Measurements from ENCODE around the gene CNPY2. TPM values are rescaled to one million over a fixed set of nuclear protein-coding genes. Genes with fewer than 3 reads are reported as not detected.
"Not testable (repeated sequence)": the region's sequence is repeated elsewhere in the genome, so short reads cannot be mapped to it uniquely, and the experiment has no call there.

CNPY2 gene
- polyA plus RNA-seq, 3 donors: 86.3 to 99.0 (median 95.9) TPM

DNA sequence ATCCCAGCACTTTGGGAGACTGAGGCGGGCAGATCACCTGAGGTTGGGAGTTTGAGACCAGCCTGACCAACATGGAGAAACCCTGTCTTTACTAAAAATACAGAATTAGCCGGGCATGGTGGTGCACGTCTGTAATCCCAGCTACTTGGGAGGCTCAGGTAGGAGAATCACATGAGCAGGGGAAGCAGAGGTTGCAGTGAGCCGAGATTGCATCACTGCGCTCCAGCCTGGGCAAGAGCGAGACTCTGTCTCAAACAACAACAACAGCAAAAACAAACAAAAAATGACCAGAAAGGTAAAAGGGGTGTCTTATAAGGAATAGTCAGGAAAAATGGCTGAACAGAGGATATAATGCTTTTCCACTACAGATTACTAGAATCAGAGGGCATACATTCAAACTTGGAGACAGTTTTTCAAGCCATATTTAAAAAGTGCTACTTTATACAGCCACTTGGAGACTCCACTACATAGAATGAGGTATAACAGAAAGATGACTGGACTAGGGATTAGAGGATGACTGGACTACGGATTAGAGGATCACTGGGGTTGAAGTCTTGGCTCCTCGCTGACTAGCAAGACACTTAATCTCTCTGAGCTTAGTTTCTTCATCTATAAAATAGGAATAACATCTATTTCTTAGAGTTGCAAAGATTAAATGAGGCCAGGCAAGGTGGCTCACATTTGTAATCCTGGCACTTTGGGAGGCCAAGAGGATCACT is 10.8 kb downstream of the CNPY2 start:
- no peak overlapping the region for H3K27ac ChIP-seq (ENCODE audit: low read depth, low read length)
- WGBS, 3 donors: 88 to 92% (median 89%) methylated on average over 8 of the region's 8 CpGs

DNA sequence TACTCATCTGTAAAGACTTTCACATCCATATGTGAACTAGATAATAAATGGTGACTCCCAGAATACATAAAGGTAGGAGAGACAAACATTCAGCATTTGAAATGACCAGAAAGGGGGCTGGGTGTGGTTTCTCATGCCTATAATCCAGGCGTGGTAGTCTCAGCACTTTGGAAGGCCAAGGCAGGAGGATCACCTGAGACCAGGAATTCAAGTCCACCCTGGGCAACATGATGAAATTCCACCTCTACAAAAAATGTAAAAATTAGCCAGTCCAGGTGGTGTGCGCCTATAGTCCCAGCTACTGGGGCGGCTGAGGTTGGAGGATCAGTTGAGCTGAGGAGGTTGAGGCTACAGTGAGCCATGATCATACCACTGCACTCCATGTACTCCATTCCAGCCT is 11.5 kb downstream of the CNPY2 start:
- WGBS, 3 donors: 93 to 94% (median 94%) methylated on average over 3 of the region's 3 CpGs
- no peak overlapping the region for H3K27ac ChIP-seq (ENCODE audit: low read depth, low read length)

DNA sequence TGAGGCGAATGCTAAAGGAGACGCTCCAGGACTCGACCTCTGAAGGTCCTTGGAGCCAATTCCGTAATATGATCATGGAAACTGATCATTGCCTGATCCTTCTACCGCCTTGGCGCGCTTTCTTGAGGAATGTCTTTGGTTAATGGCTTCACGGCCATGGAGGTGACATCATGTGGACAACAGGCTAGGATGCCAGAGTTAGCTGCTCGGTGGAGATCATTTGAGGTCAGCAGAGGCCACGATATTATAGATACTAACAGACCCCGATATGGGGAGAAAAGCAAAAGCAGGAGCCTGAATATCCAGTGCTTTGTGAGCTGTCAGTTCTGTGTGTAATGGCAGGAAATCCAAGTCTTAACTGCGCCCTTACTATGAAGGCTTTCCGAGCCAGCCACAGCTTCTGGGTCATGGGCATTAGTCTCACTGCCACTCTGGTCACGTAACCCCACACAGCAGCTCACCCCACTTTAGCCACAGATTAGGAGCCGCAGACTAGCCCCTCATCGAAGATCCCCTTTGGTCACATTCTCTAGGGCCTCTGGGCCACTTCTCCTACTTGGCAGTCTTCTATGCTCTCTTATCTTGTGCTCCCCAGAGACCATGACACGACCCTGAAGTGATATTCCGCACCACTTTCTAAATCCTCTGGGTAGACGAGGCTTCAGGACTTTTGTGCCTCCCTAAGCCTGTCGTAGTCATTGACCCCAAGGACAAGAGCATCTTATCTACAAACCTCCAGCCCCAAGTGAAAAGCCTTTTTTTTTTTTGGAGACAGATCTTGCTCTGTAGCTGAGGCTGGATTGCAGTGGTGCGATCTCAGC is 14.9 kb downstream of the CNPY2 start:
- WGBS, 3 donors: 33 to 46% (median 34%) methylated on average over 21 of the region's 21 CpGs

DNA sequence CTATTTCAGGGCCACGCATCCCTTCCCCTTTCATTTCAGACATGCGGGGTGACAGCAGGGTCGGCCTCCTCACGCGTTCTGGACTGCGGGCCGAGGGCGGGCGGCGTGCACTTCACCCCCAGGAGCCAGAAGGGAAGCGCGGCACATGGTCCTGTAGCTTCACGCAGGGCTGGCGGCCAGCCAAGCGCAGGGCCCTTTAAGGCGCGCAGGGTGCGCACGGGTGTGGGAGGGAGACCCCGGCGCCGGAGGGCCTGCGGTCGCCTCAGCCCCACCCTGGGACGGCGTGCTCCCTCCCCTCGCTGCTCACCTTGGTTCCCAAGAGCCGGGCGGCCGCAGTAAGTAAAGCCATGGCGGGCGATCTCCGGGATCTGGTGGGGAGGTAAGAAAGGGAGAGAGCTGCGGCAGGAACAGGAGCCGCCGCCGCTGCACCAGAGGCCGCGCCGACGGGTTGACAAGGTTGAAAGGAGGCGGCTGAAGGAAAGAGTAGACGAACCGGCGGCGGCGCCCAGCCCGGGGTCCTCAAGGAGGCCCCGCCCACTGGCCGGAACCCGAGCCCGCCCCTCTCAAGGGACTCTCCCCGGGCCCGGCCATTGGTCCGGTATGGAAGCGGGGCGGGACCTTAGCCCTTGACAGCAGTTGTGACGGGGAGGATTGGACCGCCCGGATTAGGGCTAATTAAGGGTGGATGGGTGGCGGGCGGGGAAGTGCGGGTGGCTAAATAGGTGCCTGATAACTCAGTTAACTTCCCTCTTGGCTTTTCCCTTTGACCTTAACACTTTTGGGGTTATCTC is 15.7 kb downstream of the CNPY2 start, which contains the start of gene CS:
Gene CS, minus strand, starts transcription at position 478 of the 791 bp plus-strand sequence. Its CDS starts 129 bp downstream, at position 349.
- WGBS, 3 donors: 0 to 1% (median 1%) methylated on average over 62 to 63 of the region's 63 CpGs

More for the DNA sequence above, 14.9 kb downstream of the CNPY2 start:
- H3K27ac ChIP-seq (ENCODE audit: low read depth, low read length): peak overlapping the region; percentile 71

DNA sequence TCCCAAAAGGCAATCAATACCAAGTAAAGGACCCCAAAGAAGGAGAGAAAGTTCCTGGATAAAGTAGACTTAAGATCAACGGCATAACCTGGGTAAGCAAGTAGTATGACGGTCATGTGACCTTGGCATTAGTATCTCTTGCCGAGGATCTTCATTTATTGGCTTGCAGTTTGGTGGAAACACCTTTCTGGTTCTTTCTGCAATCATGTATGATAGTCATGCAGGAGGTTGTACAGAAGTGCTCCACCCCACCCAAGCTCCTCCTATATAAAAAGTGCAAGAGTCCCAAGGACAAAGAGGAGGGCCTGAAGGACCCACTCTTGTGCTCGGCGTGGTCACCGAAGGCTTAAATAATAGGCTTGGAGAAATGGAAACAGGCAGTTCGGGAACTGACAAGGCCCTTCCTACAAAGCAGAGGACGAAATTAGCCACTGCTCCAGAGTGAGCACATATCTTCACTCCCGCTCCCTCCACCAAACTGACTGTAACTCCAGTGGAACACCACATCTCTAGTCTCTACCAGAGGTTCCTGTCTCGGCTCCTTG is 16.4 kb downstream of the CNPY2 start:
- H3K27ac ChIP-seq (ENCODE audit: low read depth, low read length): peak overlapping the region; percentile 79
- 0 to 1% (median 1%) methylated on average over 10 of the region's 10 CpGs for WGBS, 3 donors

More for the DNA sequence above, 15.7 kb downstream of the CNPY2 start, which contains the start of gene CS:
- H3K27ac ChIP-seq (ENCODE audit: low read depth, low read length): peak within 1 kb of the TSS; percentile 79

DNA sequence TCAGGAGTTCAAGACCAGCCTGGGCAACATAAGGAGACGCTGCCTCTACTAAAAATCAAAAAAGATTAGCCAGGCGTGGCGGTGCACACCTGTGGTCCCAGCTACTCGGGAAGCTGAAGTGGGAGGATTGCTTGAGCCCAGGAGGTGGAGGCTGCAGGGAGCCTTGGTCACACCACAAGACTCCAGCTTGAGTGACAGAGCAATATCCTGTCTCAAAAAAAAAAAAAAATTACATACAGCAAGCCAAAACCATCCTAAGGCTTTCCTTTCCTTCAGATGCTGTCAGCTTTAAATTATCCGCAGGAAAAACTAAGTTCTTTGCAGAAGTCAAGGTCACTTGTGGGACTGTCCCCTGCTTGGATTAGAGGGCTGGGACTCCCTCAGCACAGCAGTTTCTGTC is 17.0 kb downstream of the CNPY2 start:
- H3K27ac ChIP-seq (ENCODE audit: low read depth, low read length): no peak overlapping the region
- WGBS, 3 donors: 62 to 70% (median 62%) methylated on average over 5 of the region's 5 CpGs

DNA sequence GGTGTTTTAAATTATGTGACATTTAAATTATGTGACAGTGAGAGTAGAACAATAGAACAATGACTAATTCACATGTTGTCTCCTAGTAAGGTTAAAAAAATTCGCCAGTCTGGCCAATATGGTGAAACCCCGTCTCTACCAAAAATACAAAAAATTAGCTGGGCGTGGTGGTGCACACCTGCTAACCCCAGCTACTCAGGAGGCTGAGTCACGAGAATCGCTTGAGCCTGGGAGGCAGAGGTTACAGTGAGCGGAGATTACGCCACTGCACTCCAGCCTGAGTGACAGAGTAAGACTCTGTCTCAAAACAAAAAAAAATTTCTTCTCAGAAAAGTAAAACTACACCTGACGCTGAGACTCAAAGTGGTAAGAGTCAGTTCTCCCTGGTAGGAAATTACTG is 18.4 kb downstream of the CNPY2 start:
- no peak overlapping the region for H3K27ac ChIP-seq (ENCODE audit: low read depth, low read length)
- WGBS, 3 donors: 76 to 92% (median 84%) methylated on average over 8 of the region's 8 CpGs

DNA sequence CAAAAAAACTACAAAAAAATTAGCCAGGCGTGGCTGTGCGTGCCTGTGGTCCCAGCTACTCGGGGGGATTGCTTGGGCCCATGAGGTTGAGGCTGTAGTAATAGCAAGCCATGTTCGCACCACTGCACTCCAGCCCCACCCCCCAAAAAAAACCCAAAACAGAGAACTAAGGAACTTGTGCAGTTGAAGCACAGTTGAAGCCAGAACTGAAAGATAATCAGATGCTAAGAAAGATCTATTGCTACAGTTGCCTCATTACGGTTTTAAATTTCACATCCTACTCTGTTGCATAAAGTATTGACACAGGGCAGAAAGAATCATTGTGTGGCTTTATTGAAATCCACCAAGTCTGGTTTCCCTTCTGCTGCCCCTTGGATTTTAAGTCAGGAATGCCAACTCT is 19.5 kb downstream of the CNPY2 start:
- WGBS, 3 donors: 56 to 72% (median 56%) methylated on average over 5 of the region's 5 CpGs
- H3K27ac ChIP-seq (ENCODE audit: low read depth, low read length): no peak overlapping the region

DNA sequence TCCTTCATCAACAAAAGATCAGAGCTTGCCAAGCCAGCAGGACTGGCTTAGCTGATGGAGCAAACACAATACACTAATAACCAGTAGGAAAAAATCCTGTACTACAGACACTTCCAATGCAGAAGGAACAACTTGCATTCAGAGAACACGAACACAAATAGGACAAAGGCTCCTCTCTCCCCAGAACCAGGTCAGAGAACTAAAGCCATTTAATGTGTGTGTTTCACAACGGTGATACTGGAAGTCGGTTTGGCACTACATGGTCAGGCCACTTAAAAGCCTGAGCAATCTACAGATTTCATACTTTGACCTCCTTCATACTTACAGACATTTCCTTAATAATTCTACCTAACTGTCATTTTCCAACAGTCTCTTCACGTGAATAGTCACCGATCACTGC is 22.0 kb downstream of the CNPY2 start:
- WGBS, 3 donors: 51 to 82% (median 55%) methylated on average over 5 of the region's 5 CpGs
- H3K27ac ChIP-seq (ENCODE audit: low read depth, low read length): no peak overlapping the region

DNA sequence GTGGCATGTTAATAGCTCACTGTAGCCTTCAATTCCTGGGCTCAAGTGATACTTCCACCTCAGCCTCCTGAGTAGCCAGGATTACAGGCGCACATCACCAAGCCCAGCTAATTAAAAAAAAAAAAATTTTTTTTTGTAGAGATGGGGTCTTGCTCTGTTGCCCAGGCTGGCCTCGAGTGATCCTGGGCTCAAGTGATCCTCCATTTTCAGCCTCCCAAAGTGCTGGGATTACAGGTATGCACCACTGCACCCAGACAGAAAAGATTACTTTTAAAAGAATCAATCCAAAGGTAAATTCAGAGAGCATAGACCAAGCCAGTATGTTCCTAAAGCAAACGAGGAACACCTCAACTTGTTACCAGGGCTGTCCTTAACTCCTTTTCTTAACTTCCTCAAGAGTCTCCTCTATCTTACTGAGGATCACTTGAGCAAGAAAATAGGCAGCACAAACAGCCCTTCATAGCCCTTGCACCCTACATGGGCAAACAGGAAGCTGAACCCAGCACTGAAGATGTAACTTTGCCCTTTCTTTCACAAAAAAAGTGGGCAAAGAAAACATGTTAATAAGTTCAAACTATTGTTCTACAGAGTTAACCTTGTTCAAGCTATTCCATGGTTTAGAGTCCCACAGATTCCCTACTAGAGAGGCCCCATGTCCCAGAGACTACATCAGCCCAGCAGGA is 26.9 kb downstream of the CNPY2 start:
- WGBS, 3 donors: 78 to 89% (median 83%) methylated on average over 3 of the region's 3 CpGs

DNA sequence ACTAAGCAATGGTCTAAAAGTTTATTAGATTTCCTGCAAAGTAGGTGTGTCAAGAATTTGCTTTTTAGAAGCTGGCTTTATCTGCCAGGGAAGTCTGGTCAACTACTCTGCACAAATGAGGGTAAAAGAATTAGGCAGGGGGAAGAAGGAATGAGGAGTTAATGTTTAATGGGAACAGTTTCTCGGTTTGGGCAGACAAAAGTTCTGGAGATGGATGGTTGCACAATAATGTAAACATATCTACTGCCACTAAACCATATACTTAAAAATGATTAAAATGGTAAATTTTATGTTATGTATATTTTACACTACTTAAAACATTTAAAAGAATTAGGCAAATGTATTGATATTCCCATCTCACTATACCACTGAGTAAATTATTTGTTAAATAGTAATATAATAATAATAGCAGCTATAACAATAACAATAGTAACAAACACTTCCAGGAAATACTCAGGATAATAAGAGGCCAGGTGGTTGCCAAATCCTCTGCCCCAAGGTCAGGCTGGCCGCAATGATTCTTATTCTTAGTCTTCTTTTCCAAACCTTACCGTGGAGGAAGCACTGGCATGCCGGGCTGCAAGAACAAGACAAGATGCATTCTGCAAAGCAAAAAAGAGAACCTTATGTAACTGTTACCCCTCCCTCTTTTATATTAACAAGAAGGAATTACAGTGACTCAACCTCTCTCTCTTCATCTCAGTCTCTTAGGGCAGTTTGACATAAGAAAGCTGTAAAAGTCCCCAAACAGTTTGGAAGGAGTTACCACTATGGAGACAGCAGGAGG is 29.6 kb downstream of the CNPY2 start:
- WGBS, 3 donors: 16 to 34% (median 28%) methylated on average over 4 of the region's 4 CpGs
- no peak overlapping the region for H3K27ac ChIP-seq (ENCODE audit: low read depth, low read length)

More for the DNA sequence above, 26.9 kb downstream of the CNPY2 start:
- no peak overlapping the region for H3K27ac ChIP-seq (ENCODE audit: low read depth, low read length)

DNA sequence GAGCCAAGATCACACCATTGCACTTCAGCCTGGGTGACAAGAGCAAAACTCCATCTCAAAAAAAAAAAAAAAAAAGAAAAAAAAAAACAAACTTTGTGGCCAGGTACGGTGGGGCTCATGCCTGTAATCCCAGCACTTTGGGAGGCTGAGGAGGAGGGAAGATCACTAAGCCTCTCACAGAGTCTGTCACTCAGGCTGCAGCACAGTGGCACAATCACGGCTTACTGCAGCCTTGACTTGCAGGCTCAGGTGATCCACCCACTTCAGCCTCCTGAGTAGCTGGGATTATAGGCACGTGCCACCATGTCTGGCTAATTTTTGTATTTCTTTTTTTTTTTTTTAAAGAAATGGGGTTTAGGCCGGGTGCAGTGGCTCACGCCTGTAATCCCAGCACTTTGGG is 31.5 kb downstream of the CNPY2 start:
- H3K27ac ChIP-seq (ENCODE audit: low read depth, low read length): not testable (repeated sequence)
- WGBS, 3 donors: 85 to 93% (median 93%) methylated on average over 5 of the region's 5 CpGs

DNA sequence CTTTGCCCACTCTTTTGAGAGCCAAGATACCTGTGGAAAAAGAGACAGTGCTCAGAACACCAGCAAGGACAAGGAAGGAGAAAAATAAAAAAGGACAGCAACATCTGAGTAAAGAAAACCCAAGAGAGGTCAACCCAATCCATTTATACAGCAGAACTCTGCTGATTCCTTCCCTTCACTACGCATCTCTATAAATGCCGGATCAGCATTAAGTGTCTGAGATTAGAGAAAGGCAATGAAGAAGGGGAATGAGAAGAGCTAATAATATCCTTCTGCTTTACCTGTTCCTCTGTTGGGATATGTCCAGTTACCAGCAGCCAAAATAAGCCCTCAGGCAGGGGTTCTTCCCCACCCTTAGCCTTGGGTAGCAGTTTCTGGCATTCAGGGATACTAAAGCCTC is 33.2 kb downstream of the CNPY2 start:
- 94 to 97% (median 97%) methylated on average over 2 of the region's 2 CpGs for WGBS, 3 donors
- H3K27ac ChIP-seq (ENCODE audit: low read depth, low read length): no peak overlapping the region

DNA sequence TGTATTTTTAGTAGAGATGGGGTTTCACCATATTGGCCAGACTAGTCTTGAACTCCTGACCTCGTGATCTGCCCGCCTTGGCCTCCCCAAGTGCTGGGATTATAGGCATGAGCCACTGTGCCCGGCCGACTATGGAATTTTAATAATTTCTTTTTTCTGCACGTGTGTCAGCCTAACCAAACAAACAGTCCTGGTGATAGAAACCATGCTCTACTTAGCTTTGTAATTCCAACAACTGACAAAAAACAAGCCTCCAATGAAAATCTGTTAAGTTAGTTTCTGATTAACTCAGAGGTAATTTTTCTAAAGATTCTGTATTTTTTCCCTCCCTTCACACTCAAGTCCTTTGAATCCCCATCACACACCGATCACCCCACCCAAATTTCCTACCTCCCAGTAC is 33.8 kb downstream of the CNPY2 start:
- 72 to 89% (median 77%) methylated on average over 6 of the region's 6 CpGs for WGBS, 3 donors
- H3K27ac ChIP-seq (ENCODE audit: low read depth, low read length): no peak overlapping the region

DNA sequence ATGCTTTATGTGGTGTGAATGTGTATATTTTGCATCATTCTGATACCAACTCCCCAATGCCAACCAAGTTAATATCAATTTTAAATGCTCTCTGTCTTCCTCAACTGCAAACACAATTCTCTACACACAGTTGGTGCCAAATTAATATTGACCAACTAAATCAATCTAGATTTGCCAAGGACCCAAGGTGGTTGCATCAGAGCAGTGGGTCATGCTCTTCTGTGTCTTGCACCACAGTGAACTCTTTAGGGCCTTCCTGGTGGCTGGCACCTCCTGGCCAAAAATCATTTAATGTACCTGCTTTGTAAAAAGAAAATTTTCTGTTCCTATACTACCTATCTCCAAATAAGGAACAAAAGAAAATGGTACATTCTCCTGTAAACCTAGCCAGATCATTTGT is 34.9 kb downstream of the CNPY2 start:
- no peak overlapping the region for H3K27ac ChIP-seq (ENCODE audit: low read depth, low read length)

DNA sequence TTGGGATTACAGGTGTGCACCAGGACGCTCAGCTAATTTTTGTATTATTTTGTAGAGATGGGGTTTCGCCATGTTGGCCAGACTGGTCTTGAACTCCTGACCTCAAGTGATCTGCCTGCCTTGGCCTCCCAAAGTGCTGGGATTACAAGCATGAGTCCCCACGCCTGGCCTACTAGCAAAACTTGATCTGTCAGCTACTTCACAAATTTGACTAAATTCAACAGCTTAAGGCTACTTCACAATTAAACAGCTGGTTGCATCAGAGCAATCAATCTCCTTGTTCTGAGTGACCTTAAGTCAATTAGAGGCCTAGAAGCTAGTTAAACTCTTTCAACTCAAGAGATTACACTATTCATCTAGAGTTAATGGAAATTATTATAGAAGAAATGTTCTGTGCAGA is 36.9 kb downstream of the CNPY2 start:
- WGBS, 3 donors: 94 to 95% (median 94%) methylated on average over 3 of the region's 3 CpGs
- no peak overlapping the region for H3K27ac ChIP-seq (ENCODE audit: low read depth, low read length)

DNA sequence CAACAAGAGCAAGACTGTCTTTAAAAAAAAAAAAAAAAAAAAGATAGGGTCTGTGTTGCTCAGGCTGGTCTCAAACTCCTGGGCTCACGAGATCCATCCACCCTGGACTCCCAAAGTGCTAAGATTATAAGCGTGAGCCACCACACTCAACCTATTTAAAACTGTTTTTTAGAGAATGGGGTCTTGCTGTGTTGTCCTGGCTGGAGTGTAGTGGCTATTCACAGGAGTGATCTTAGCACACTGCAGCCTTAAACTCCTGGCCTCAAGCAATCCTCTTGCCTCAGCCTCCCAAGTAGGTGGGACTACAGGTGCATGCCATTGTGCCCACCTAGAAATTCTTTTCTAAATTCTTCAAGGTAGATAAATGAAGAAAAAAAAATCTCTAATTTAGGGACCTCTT is 41.5 kb downstream of the CNPY2 start:
- 96 to 100% (median 100%) methylated on average over 2 of the region's 2 CpGs for WGBS, 3 donors
- H3K27ac ChIP-seq (ENCODE audit: low read depth, low read length): no peak overlapping the region
